ENCODE results near the gene DSTN. TPM values are rescaled to one million over a fixed set of nuclear protein-coding genes. Genes with fewer than 3 reads are reported as not detected.

The DSTN gene
- total and polyA plus RNA-seq, 2 experiments from 2014 or later: 162 to 459 TPM

DNA sequence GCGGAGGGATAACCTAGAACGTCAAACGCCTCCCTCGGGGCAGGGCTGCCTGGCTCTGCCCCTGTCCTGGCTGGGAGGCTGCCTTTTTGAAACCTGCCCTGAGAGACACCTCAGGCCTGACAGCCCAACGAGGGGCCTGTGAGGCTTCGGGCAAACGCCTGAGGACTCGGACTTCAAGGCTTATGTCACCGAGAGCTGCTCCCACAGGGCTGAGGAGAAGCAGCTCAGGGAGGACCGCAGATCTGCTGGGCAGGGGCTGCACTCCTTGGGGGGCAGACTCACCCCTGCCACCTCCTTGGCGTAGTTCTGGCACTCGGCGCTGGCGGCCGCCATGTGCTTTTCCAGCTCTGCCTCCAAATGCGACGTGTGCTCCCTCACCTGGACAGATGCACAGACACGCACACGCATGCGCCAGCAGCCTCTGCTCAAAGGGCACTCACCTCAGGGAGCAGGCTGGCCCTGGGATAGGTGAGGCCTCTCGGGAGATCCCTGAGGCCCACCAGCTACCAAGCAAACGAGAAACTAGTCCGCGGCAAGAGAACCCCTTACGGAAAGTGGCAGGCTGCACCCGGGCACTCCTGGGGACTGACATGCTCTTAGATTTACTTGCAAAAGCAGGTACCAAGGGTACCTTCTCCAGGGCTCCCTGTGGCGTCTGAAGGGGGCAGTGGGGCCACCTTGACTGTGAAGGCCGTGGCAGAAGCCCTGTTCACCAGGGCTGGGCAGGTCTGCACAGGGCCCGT, 49.6 kb downstream of the DSTN start (continued):
- TF ChIP-seq, protein P1, sequence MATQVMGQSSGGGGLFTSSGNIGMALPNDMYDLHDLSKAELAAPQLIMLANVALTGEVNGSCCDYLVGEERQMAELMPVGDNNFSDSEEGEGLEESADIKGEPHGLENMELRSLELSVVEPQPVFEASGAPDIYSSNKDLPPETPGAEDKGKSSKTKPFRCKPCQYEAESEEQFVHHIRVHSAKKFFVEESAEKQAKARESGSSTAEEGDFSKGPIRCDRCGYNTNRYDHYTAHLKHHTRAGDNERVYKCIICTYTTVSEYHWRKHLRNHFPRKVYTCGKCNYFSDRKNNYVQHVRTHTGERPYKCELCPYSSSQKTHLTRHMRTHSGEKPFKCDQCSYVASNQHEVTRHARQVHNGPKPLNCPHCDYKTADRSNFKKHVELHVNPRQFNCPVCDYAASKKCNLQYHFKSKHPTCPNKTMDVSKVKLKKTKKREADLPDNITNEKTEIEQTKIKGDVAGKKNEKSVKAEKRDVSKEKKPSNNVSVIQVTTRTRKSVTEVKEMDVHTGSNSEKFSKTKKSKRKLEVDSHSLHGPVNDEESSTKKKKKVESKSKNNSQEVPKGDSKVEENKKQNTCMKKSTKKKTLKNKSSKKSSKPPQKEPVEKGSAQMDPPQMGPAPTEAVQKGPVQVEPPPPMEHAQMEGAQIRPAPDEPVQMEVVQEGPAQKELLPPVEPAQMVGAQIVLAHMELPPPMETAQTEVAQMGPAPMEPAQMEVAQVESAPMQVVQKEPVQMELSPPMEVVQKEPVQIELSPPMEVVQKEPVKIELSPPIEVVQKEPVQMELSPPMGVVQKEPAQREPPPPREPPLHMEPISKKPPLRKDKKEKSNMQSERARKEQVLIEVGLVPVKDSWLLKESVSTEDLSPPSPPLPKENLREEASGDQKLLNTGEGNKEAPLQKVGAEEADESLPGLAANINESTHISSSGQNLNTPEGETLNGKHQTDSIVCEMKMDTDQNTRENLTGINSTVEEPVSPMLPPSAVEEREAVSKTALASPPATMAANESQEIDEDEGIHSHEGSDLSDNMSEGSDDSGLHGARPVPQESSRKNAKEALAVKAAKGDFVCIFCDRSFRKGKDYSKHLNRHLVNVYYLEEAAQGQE (IDR thresholded peaks at IDR 0.05; ENCODE audit: unreplicated experiment): no peak
- no peak for TF ChIP-seq POLR2AphosphoS5 (IDR thresholded peaks at IDR 0.05; ENCODE audit: low read depth)

DNA sequence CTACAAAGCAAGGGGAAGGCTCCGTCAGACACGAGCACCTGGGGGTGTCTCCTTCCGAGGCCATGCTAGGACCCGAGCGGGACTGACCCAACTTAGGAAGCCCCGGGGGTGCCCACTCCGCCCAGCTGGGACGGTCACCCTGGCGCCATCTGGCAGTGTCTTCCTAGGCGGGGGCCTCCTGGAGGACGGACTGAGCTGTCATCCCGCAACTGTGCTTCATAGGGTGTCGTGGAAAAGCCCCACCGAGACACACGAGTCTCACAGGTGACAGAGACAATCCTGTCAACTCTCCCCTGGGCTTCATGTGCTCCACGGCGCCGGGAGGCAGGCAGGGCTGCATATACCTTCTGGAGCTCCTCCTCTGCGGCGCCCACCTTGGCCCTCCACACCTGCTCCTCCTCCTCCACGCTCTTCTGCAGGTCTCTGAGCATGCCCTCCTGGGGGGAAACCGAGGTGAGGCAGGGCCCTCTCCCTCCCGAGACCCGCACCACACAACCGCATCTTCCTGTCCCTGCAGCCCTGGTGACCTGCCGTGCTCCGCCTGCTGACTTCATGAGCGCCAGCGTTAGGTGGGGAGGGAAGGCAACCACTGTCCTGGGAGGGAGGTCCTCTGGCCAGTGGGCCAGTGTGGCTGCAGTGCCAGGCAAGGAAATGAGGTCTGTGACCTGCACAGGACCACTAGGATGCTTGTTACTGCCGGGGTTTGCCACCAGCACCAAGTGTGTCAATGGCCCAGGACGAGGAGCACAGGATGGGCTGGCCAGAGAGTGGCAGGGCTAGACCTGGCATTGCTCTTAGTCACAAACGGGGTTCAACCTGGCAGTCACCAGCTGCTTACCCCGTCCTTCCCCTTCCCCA, 50.7 kb downstream of the DSTN start:
- no peaks in the 10 kb centered on the region for H3K4me1 ChIP-seq (ENCODE audit: insufficient read depth)
- H3K4me1 Mint-ChIP-seq: no peaks in the 10 kb centered on the region
- no peak overlapping the region for H3K27ac Mint-ChIP-seq
- H3K27me3 Mint-ChIP-seq (ENCODE audit: insufficient read depth, low read depth, poor library complexity): peaks cover 8% of the 10 kb centered on the region
- H3K4me2 ChIP-seq: no peak overlapping the region
- H3K36me3 ChIP-seq (ENCODE audit: insufficient read depth): 0 out of 2 replicates have a peak, but pooled peaks cover 8% of the 10 kb centered on the region
- H3K4me3 Mint-ChIP-seq: no peak overlapping the region
- no peak for DNase-seq (ENCODE audit: low spot score)
- peaks cover 61% of the 10 kb centered on the region for H3K36me3 Mint-ChIP-seq (ENCODE audit: low read depth)
- H4K20me1 ChIP-seq (replicated peaks; ENCODE audit: insufficient read depth): 0 out of 2 replicates have a peak, but pooled peaks cover 4% of the 10 kb centered on the region
- no peaks in the 10 kb centered on the region for H3F3A ChIP-seq (replicated peaks; ENCODE audit: low read depth)
- H3K27ac ChIP-seq (ENCODE audit: low read depth): no peak overlapping the region
- no peak for ATAC-seq
- H3K9me3 Mint-ChIP-seq: no peaks in the 10 kb centered on the region
- TF ChIP-seq POLR2AphosphoS5 (IDR thresholded peaks at IDR 0.05; ENCODE audit: low read depth) (no peak), ZNF114 (CRISPR knock-in tag; IDR thresholded peaks at IDR 0.05) (no peak), EZH2 (IDR thresholded peaks at IDR 0.05; ENCODE audit: low read depth, unreplicated experiment) (no peak), JUNB (IDR thresholded peaks at IDR 0.05; ENCODE audit: unreplicated experiment) (no peak)
- TF ChIP-seq, protein P2, sequence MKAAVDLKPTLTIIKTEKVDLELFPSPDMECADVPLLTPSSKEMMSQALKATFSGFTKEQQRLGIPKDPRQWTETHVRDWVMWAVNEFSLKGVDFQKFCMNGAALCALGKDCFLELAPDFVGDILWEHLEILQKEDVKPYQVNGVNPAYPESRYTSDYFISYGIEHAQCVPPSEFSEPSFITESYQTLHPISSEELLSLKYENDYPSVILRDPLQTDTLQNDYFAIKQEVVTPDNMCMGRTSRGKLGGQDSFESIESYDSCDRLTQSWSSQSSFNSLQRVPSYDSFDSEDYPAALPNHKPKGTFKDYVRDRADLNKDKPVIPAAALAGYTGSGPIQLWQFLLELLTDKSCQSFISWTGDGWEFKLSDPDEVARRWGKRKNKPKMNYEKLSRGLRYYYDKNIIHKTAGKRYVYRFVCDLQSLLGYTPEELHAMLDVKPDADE (IDR thresholded peaks at IDR 0.05): no peak
- H2AFZ ChIP-seq: no peak overlapping the region
- no peaks in the 10 kb centered on the region for H3K9me2 ChIP-seq (ENCODE audit: insufficient read depth)
- H3K4me3 ChIP-seq: no peak overlapping the region
- H3K27me3 ChIP-seq (ENCODE audit: insufficient read depth): no peaks in the 10 kb centered on the region
- no peaks in the 10 kb centered on the region for H3K79me2 ChIP-seq (replicated peaks; ENCODE audit: insufficient read depth)

All from GM23338 (cell line).